Heart left ventricle (tissue), 13 donors: ENCODE measurements around the gene C11orf87.

Experiments used
- POLR2A ChIP-seq, 2 donors: fragments of 450-650 bp; IDR thresholded peaks; one replicate each; pipeline ENCODE4 v1.6.1; 2017; ENCODE audit warnings: antibody characterized with exemption in 2 of 2, mild to moderate bottlenecking in 2 of 2, moderate library complexity in 2 of 2
- TF ChIP-seq, protein P1 (sequence below), 12 donors: fragments of 200-600 bp; sonication (generic) in 4 of 12; IDR thresholded peaks; one replicate each; pipeline versions ENCODE4 v1.5.0 to v1.8.0; 2018 to 2022; ENCODE audit warnings: antibody characterized with exemption in 12 of 12, mild to moderate bottlenecking in 5 of 12
- donor health status: ischemic (EF 13 %, LVEDD 7.1; RV severe dilation, severe dysfunction).
- donor health status: DM: no; HTN: yes; CAD: no.
- donor health status: DM: no; HTN: no; CAD: no.
- donor health status: ischemic (EF 25% LVEDD 6.9; RV normal size, moderate dysfunction).
- donor health status: ischemic (EF 25% LVEDD 5.7; RV mildly dilated, moderate dysfunction).
- donor health status: ischemic (EF 35%, LVEDD 5.7; RV mildly dilated, moderate dysfunction).
- donor health status: nonischemic (EF 11% LVEDD 7.7; RV severe dilation, severe dysfunction).
- donor health status: DM: yes; HTN: yes; CAD: no.
- donor health status: PGD.
- donor health status: ischemic (EF 29% LVEDD 5.4; RV normal size, mild dysfunction).
- donor health status: nonischemic (EF 23%, LVEDD 6.1; RV moderate dilation, normal function).

DNA sequence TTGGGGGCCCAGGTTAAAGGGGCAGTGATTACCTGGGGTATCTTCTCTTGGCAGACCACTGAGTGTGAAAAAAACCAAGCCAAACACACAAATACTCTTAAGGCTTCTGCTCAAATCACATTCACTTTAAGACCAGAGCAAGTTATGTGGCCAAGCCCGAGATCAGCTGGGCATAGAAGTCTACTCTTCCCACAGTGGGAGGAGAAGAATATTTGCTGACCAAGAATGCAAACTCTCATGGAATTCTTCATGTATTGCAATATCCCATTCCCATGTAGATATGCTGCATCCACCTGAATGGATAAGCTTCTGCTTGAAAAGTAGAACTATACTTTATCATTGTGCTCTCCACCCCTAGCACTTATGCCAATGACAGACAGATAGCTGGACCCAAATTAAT lies 37.1 kb upstream of the C11orf87 start:
- TF ChIP-seq, protein P1, sequence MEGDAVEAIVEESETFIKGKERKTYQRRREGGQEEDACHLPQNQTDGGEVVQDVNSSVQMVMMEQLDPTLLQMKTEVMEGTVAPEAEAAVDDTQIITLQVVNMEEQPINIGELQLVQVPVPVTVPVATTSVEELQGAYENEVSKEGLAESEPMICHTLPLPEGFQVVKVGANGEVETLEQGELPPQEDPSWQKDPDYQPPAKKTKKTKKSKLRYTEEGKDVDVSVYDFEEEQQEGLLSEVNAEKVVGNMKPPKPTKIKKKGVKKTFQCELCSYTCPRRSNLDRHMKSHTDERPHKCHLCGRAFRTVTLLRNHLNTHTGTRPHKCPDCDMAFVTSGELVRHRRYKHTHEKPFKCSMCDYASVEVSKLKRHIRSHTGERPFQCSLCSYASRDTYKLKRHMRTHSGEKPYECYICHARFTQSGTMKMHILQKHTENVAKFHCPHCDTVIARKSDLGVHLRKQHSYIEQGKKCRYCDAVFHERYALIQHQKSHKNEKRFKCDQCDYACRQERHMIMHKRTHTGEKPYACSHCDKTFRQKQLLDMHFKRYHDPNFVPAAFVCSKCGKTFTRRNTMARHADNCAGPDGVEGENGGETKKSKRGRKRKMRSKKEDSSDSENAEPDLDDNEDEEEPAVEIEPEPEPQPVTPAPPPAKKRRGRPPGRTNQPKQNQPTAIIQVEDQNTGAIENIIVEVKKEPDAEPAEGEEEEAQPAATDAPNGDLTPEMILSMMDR (IDR thresholded peaks at IDR 0.05), result no peak
- TF ChIP-seq POLR2A (IDR thresholded peaks at IDR 0.05), result no peak
